GM03348 (cell line): ENCODE results near the gene ERGIC2.
A peak's percentile ranks its signal among the peaks of the same experiment; 100 is the strongest.
"Not testable (repeated sequence)": the region's sequence is repeated elsewhere in the genome, so short reads cannot be mapped to it uniquely, and the experiment has no call there.

Experiments used
- DNase-seq: peaks from one replicate; pipeline ENCODE4 v3.0.0; 2012; ENCODE audit warnings: low spot score

Gene ERGIC2

GRCh38 chr12:29380536-29381523 is at the start of gene ERGIC2:
Gene ERGIC2, minus strand, starts transcription at chr12:29381172. Its CDS starts 9,539 bp downstream, at chr12:29371633.
- DNase-seq: peak; percentile 93

- DNase-seq: no peak
These were observed 49.7 kb upstream of the ERGIC2 start for GRCh38 chr12:29430716-29431044.

- no peak for DNase-seq
These were observed 49.2 kb upstream of the ERGIC2 start for GRCh38 chr12:29429999-29430715.

- peak; percentile 23 for DNase-seq
These were observed 47.7 kb upstream of the ERGIC2 start for GRCh38 chr12:29428633-29429032.

- DNase-seq: no peak
These were observed 47.0 kb upstream of the ERGIC2 start for GRCh38 chr12:29427964-29428363.

GRCh38 chr12:29426498-29426897 is 45.5 kb upstream of the ERGIC2 start:
- DNase-seq: no peak

GRCh38 chr12:29425722-29426121 is 44.8 kb upstream of the ERGIC2 start:
- no peak for DNase-seq

GRCh38 chr12:29416748-29417147 is 35.8 kb upstream of the ERGIC2 start:
- DNase-seq: no peak

- DNase-seq: no peak
These were observed 34.1 kb upstream of the ERGIC2 start for GRCh38 chr12:29415111-29415510.

- no peak for DNase-seq
These were observed 33.4 kb upstream of the ERGIC2 start for GRCh38 chr12:29414368-29414767.

- DNase-seq: no peak
These were observed 24.6 kb upstream of the ERGIC2 start for GRCh38 chr12:29405561-29405960.

- no peak for DNase-seq
These were observed 23.0 kb upstream of the ERGIC2 start for GRCh38 chr12:29403991-29404390.

GRCh38 chr12:29402437-29402836 is 21.5 kb upstream of the ERGIC2 start:
- DNase-seq: no peak

- DNase-seq: no peak
These were observed 17.5 kb upstream of the ERGIC2 start for GRCh38 chr12:29398495-29398894.

- no peak for DNase-seq
These were observed 15.8 kb upstream of the ERGIC2 start for GRCh38 chr12:29396774-29397173.

- DNase-seq: no peak
These were observed 14.4 kb upstream of the ERGIC2 start for GRCh38 chr12:29395356-29395755.

GRCh38 chr12:29390419-29390818 is 9.4 kb upstream of the ERGIC2 start:
- not testable (repeated sequence) for DNase-seq

- DNase-seq: no peak
These were observed 8.4 kb upstream of the ERGIC2 start for GRCh38 chr12:29389295-29389919.

GRCh38 chr12:29386084-29386680 is 5.2 kb upstream of the ERGIC2 start:
- DNase-seq: not testable (repeated sequence)

- DNase-seq: not testable (repeated sequence)
These were observed 4.2 kb upstream of the ERGIC2 start for GRCh38 chr12:29385194-29385593.

GRCh38 chr12:29382251-29382650 is 1.3 kb upstream of the ERGIC2 start:
- no peak for DNase-seq

- DNase-seq: no peak
These were observed 4.9 kb downstream of the ERGIC2 start for GRCh38 chr12:29376118-29376517.
